D721Med (cell line): Measurements from ENCODE around the gene MTIF2.
"Not testable (repeated sequence)": the region's sequence is repeated elsewhere in the genome, so short reads cannot be mapped to it uniquely, and the experiment has no call there.

Experiments used
- DNase-seq: peaks from one replicate; pipeline ENCODE4 v3.0.0; 2011; ENCODE audit warnings: low spot score; ENCODE audit not compliant: insufficient read length
- FAIRE-seq: peaks from 2 replicates; lab custom pipeline; 2011; peaks lifted over from hg19 to GRCh38; lab: Jason Lieb, UNC
- TF ChIP-seq, protein P1 (sequence below): IDR thresholded peaks from 2 replicates; pipeline ENCODE4 v1.5.1; 2012; ENCODE audit warnings: mild to moderate bottlenecking, control low read depth; ENCODE audit not compliant: insufficient read depth; ENCODE audit errors: missing control alignments

MTIF2 gene

DNA sequence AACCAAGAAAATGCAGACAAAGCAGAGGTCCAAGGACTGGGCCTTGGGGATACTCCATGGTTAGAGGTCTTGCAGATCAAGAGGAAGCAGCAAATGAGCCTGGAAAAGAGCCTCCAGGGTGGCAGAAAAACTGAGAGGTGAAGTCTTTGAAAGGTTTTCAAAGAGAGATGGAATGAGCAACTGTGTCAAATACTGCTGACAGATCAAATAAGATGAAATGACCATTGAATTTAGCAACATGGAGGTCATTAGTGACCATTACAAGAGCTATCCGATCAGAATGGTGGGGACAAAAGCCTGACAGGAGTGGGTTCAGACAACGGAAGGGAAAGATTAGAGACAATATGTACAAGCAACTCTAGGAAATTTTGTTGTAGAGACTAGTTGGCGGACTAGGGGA, 38.5 kb downstream of the MTIF2 start:
- TF ChIP-seq, protein P1, sequence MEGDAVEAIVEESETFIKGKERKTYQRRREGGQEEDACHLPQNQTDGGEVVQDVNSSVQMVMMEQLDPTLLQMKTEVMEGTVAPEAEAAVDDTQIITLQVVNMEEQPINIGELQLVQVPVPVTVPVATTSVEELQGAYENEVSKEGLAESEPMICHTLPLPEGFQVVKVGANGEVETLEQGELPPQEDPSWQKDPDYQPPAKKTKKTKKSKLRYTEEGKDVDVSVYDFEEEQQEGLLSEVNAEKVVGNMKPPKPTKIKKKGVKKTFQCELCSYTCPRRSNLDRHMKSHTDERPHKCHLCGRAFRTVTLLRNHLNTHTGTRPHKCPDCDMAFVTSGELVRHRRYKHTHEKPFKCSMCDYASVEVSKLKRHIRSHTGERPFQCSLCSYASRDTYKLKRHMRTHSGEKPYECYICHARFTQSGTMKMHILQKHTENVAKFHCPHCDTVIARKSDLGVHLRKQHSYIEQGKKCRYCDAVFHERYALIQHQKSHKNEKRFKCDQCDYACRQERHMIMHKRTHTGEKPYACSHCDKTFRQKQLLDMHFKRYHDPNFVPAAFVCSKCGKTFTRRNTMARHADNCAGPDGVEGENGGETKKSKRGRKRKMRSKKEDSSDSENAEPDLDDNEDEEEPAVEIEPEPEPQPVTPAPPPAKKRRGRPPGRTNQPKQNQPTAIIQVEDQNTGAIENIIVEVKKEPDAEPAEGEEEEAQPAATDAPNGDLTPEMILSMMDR: no peak
- DNase-seq (no peak), FAIRE-seq (no peak)

DNA sequence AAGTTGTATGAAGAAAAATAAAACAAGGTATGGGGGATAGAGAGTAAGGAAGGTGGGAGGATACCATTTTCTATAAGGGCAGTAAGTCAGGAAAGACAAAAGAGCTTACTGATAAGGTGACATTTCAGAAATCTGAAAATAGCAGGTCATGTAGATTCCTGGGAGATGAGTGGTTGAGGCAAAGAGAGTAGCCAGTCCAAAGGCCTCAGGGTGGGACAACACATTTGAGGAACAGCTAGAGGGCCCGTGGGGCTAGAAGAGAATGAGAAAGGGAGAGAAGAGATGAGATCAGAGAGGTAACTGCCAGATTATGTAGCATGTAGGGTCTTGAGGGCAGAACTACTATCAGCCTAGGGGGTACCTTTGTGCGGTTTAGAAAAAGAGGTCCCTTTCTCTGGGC, 39.8 kb downstream of the MTIF2 start:
- TF ChIP-seq, protein P1: no peak
- FAIRE-seq (no peak), DNase-seq (no peak)

DNA sequence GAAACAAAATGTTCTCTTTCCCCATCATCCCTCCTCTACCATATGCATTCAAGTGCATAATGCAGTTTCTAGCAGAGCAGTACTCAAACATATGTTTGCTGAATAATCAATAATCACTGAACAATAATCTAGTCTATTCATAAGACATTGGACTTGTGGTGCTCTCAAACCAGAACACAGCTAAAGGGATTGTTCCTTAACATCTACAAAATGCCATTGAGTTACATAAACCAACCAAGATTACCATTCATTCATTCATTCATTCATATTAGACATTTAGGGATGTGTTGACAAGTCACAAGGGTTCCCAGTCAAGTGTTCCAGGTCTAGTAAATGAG, 40.8 kb downstream of the MTIF2 start:
- TF ChIP-seq, protein P1: no peak
- FAIRE-seq (no peak), DNase-seq (no peak)

DNA sequence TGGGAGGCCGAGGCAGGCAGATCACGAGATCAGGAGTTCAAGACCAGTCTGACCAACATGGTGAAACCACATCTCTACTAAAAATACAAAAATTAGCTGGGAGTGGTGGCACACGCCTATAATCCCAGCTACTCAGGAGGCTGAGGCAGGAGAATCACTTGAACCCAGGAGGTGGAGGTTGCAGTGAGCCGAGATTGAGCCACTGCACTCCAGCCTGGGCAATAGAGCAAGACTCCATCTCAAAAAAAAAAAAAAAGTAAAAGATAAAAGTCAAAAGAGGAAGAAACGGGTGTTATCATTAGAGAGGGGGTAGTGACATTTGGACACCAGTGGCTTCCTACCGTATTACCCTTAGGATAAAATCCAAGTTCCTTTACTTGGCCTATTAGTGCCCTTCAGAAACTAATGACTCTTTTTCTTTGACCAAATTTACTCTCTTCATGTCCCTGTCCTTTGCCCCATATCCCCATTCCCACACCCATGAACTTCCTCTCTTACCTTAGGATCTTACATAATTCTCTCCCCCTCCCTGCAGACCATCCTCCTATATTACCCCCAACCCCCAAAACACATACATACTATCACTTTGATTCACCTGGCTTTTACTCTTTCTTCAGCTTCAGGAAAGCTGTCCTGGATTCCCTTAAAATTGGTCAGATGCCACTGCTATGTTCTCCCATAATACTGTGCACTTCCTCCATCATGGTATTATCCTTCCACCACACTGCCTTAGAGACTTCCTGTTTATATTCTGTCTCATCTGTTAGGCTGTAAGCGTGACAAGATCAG, 41.4 kb downstream of the MTIF2 start:
- FAIRE-seq, DNase-seq: not testable (repeated sequence)

DNA sequence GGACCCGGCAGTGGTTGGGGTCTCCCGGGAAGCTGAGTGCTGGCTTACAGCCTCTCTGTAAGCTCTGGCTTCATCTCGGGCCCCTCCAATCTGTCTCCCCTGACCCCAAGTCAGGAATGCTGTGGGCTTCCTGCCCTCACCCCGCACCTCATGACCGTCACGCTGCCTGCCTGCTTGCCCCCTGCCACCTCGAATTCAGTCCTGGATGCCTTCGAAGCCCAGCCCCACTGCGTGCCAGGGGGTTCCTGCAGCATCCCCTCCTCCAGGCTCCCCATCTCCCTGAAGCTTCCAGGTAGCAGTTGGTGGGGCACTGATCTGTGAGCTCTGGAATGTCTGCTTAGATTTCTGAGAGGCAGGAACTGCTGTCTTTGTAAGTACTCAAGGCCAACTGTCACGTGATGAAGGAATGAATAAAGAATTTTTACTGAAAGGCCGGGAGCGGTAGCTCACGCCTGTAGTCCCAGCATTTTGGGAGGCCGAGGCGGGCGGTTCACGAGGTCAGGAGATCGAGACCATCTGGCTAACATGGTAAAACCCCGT, 43.5 kb downstream of the MTIF2 start:
- DNase-seq (no peak), FAIRE-seq (no peak)
- TF ChIP-seq, protein P1: no peak

DNA sequence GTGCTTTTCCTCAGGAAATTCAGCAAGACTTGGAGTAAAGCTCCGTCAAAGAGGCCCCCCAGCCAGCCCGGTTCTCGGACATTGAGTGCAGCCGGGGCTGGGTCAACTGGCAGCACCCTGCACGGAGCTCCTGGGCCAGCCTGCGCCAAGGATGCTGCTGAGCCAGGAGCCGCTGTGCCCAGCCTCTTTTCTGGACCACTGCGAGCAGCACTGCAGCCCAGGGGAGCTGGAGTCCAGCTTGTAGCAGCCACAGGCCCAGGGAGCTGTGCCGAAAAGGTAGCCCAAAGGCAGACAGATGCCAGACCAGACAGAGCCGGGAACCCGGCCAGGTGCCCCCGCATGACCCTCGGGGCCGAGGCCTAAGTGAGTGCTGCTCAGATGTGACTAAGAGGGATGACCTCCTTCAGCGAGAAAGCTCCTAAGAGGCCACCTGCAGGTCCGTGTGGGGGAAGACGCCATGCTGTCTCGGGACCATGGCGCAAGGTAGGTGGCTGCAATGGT, 44.2 kb downstream of the MTIF2 start:
- FAIRE-seq (no peak), DNase-seq (no peak)
- TF ChIP-seq, protein P1: no peak

DNA sequence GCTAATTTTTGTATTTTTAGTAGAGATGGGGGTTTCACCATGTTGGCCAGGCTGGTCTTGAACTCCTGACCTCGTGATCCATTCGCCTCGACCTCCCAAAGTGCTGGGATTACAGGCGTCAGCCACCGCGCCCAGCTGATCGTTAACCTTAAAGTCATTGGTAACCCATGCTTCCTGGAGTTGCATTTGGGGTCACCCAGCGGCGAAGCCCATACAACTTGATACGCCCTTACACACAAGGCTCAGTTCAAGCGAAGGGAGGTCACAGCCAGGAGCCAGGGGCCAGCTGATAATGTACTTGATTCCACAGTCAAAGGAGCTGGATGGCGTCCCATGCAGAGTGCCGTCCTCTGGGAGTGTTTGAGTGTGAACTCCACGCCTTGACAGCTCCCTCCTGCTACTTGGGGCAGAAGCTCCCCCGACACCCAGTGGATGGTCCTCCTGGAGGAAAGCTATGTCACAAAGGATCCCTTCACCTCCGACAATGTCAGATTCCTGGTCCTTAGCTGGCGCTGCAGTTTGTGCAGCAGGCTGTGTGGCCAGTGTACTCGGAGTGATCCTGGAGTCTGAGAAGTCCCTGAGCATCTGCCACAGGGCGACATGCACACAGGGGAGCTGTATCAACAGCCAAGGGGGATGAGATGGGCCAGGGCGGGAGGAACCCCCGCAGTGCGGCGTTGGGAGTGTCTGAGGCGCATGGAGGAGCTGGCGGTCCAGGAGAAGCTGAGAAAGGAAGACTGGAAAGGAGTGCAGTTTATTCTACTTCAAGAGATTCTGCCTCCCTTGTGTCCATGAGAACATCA, 44.9 kb downstream of the MTIF2 start:
- no peak for DNase-seq
- FAIRE-seq: no peak
- TF ChIP-seq, protein P1: no peak
